NT2/D1 (cell line): ENCODE data around the gene TSHR.

Source experiments
- DNase-seq: peaks from one replicate; pipeline ENCODE4 v3.0.0-alpha.2; 2011; ENCODE audit warnings: low read depth, low spot score
- H3K27me3 ChIP-seq: 2 replicates; pipeline ENCODE4 v1.6.0; 2011; ENCODE audit warnings: mild to moderate bottlenecking; ENCODE audit not compliant: insufficient read length, insufficient read depth
- H3K36me3 ChIP-seq: 2 replicates; pipeline ENCODE4 v1.6.1; 2011; ENCODE audit warnings: mild to moderate bottlenecking, low read length, mixed read lengths; ENCODE audit not compliant: insufficient read depth, insufficient read length
- H3K4me1 ChIP-seq: 2 replicates; pipeline ENCODE4 v1.5.1; 2011; ENCODE audit not compliant: insufficient read depth, insufficient read length
- H3K4me3 ChIP-seq: 2 replicates; pipeline ENCODE4 v1.5.1; 2011; ENCODE audit warnings: low read depth; ENCODE audit not compliant: insufficient read length
- H3K9ac ChIP-seq: 2 replicates; pipeline ENCODE4 v1.6.0; 2011; ENCODE audit warnings: low read depth; ENCODE audit not compliant: insufficient read length
- H3K9me3 ChIP-seq: 2 replicates; pipeline ENCODE4 v1.5.1; 2011; ENCODE audit warnings: mild to moderate bottlenecking, low read length; ENCODE audit not compliant: insufficient read depth
- SUZ12 ChIP-seq: IDR thresholded peaks from 2 replicates; pipeline ENCODE4 v1.6.1; 2011; ENCODE audit not compliant: insufficient read length, insufficient read depth; ENCODE audit errors: extremely low read depth
- YY1 ChIP-seq: IDR thresholded peaks from 2 replicates; pipeline ENCODE4 v1.6.1; 2011; ENCODE audit not compliant: insufficient read length, insufficient read depth
- ZNF274 ChIP-seq: IDR thresholded peaks from 2 replicates; pipeline ENCODE4 v1.6.1; 2011; ENCODE audit warnings: mild to moderate bottlenecking, low read depth, low read length

TSHR gene

DNA sequence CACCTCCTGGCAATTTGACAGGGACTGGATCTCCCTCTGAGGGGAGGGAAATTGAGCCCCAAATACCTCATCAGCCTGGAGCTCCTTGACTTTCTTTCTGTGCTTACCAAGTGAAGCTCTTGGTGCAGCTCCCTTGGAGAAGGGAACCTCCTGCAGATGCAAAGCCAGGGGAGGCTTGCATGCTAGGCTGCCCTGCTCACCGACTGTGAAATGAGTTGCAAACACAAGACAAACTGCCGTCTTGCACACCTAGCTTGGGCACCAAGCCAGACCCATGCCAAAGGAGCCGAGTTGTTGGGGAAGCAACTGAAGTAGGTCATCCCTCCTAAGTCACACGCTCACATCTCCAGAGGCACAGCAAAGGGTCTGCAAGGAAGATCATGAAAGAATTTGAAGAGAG, 170.1 kb downstream of the TSHR start:
- no peak for TF ChIP-seq ZNF274
- TF ChIP-seq YY1, result no peak
- no peak for TF ChIP-seq SUZ12
- H3K27me3 ChIP-seq, result no peaks in the 10 kb centered on the region
- no peaks in the 10 kb centered on the region for H3K4me1 ChIP-seq
- H3K9ac ChIP-seq, result no peak overlapping the region
- no peak for DNase-seq
- H3K4me3 ChIP-seq, result no peak overlapping the region
- no peaks in the 10 kb centered on the region for H3K36me3 ChIP-seq
- H3K9me3 ChIP-seq, result no peaks in the 10 kb centered on the region

DNA sequence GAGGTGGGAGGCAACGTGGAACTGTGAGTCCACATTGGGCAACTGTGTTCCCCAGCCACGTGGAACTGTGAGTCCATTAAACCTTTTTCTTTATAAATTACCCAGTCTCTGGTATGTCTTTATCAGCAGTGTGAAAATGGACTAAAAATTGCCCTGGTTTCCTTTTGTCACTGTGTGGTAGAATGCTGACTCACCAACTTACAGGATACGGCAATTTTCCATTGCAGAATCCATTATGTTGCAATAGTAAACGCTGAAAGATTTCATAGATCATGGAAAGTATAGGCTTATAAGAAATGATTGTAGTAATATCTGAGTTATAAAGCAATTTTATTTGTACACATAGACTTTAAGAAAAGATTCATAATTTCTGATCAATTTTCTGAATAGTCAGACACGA, 172.4 kb downstream of the TSHR start:
- H3K9ac ChIP-seq, result no peak overlapping the region
- no peak overlapping the region for H3K4me3 ChIP-seq
- no peak for DNase-seq
- H3K27me3 ChIP-seq, result no peaks in the 10 kb centered on the region
- H3K9me3 ChIP-seq, result no peaks in the 10 kb centered on the region
- no peak for TF ChIP-seq SUZ12
- no peak for TF ChIP-seq ZNF274
- no peak for TF ChIP-seq YY1
- no peaks in the 10 kb centered on the region for H3K4me1 ChIP-seq
- no peaks in the 10 kb centered on the region for H3K36me3 ChIP-seq

DNA sequence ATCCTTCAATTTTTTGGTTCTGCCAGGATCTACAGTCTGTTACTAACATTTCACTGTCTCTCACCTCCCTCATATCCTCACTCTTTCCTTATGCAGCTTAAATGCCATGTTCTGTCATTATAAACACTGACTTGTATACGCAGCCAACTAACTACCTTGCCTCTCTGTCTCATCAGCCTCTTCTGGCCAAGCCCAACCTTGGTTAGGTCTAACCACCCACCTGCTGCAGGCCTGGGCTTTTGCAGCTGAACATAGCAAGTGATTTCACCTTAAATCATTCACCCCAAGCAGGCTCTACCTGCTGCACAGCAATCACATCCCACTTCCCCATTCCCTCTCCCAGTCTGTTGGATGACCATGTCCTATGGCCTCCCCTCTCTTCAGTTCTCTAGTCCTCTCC, 173.8 kb downstream of the TSHR start:
- no peak overlapping the region for H3K9ac ChIP-seq
- no peak overlapping the region for H3K4me3 ChIP-seq
- no peaks in the 10 kb centered on the region for H3K27me3 ChIP-seq
- no peaks in the 10 kb centered on the region for H3K9me3 ChIP-seq
- no peak for DNase-seq
- no peak for TF ChIP-seq SUZ12
- no peak for TF ChIP-seq YY1
- no peak for TF ChIP-seq ZNF274
- H3K4me1 ChIP-seq, result no peaks in the 10 kb centered on the region
- H3K36me3 ChIP-seq, result no peaks in the 10 kb centered on the region

DNA sequence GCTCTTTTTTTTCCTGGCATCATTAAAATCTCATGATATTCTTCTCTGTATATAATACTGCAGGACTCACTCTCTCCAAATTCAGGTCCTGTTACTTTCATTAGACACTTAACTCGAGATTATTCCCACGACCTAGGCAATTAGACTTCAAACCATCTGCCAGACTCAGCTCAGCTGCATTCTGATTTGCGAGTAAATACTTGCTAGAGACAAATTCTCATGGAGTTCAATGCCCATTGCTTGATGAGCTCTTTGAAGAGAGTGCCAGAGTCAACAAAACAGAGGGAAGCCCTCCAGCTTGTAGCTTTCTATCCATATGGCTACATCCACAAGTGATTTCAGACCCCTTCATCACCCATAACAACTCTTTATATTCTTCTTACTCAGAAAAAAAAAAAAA, 177.0 kb downstream of the TSHR start:
- Histone ChIP-seq H3K9me3 (no peaks in the 10 kb centered on the region), H3K4me3 (no peak overlapping the region), H3K9ac (no peak overlapping the region), H3K4me1 (no peaks in the 10 kb centered on the region), H3K36me3 (no peaks in the 10 kb centered on the region), H3K27me3 (no peaks in the 10 kb centered on the region)
- TF ChIP-seq ZNF274 (no peak), YY1 (no peak), SUZ12 (no peak)
- no peak for DNase-seq

DNA sequence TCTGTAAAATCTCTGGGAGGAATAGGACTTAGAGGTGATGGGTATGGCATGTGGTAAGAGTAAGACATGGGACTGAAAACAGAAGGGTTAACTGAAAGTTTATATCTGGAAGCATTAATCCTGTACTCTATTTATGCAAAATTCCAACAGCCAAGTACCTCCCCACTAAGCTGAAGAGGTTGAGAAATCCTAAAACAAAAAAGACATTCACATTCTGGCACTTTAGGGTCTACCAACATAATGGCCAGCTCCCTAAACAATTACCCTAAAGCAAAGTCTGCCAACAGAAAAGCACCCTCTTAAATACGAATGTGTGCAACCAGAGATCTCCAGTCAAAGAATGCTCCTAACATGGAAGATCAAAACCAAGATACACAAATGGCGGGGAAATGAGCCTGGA, 178.0 kb downstream of the TSHR start:
- Histone ChIP-seq H3K36me3 (no peaks in the 10 kb centered on the region), H3K9ac (no peak overlapping the region), H3K4me1 (no peaks in the 10 kb centered on the region), H3K27me3 (no peaks in the 10 kb centered on the region), H3K4me3 (no peak overlapping the region), H3K9me3 (no peaks in the 10 kb centered on the region)
- TF ChIP-seq ZNF274 (no peak), YY1 (no peak), SUZ12 (no peak)
- no peak for DNase-seq

DNA sequence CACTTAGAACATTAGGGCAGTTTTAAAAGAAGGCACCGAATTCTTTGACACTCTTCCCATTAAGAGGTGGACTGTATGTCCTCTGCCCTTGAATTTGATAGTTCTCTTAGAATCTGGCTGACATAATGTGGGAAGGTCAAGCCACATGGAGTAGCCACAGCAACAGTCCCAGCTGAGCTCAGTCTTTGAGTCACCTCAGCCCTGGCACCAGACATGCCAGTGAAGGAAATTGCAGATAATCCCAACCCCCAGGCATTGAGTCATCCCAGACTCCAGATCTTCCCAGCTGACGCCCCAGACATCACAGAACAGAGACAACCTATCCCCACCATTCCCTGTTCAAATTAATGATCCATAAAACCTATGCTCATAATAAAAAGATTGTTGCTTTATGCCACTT, 181.9 kb downstream of the TSHR start:
- TF ChIP-seq ZNF274 (no peak), SUZ12 (no peak), YY1 (no peak)
- Histone ChIP-seq H3K4me3 (no peak overlapping the region), H3K9ac (no peak overlapping the region), H3K9me3 (no peaks in the 10 kb centered on the region), H3K27me3 (no peaks in the 10 kb centered on the region), H3K36me3 (no peaks in the 10 kb centered on the region), H3K4me1 (no peaks in the 10 kb centered on the region)
- no peak for DNase-seq

DNA sequence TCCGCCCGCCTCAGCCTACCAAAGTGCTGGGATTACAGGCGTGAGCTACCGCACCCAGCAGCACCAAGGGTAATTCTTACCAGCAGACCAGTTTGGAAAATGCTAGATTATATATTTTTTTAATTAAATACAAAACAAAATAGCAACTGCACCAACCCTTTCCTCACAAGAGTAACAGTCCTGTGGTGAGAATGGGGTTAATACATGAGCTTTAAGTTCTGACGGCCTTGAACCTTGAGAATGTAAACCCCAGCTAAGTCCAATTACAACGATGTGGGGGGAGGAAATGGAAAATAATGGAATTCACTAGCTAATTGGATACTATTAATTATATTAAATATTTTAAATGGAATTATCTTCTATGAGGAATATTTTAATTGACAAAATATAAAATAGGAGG, 183.0 kb downstream of the TSHR start:
- no peak for DNase-seq
- no peaks in the 10 kb centered on the region for H3K4me1 ChIP-seq
- TF ChIP-seq ZNF274 (no peak), YY1 (no peak), SUZ12 (no peak)
- no peaks in the 10 kb centered on the region for H3K36me3 ChIP-seq
- H3K9ac ChIP-seq, result no peak overlapping the region
- H3K9me3 ChIP-seq, result no peaks in the 10 kb centered on the region
- no peak overlapping the region for H3K4me3 ChIP-seq
- no peaks in the 10 kb centered on the region for H3K27me3 ChIP-seq

DNA sequence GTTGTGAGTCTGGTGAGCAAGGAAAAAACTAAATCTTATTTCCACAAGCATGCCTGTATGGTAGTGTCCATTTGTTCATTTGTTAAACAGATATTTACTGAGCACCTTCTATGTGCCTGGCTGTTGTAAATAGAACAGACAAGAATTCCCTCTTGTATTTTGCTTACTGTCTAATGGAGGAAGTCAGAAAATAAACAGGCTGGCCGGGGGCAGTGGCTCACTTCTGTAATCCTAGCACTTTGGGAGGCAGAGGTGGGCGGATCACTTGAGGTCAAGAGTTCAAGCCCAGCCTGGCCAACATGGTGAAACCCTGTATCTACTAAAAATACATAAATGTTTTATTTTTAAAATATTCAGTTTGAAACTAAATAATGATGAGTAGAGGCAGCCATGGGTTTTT, 186.0 kb downstream of the TSHR start:
- no peak overlapping the region for H3K4me3 ChIP-seq
- DNase-seq, result no peak
- no peaks in the 10 kb centered on the region for H3K4me1 ChIP-seq
- TF ChIP-seq SUZ12 (no peak), YY1 (no peak), ZNF274 (no peak)
- no peaks in the 10 kb centered on the region for H3K27me3 ChIP-seq
- no peak overlapping the region for H3K9ac ChIP-seq
- no peaks in the 10 kb centered on the region for H3K36me3 ChIP-seq
- no peaks in the 10 kb centered on the region for H3K9me3 ChIP-seq
